Activated T-helper 2 cell treated with anti-CD3 and anti-CD28 coated beads, Interferon-gamma antibody, Interleukin-2, Interleukin-4, amounts not matched to agents 10 μg/mL and 5 μg/mL and 100 μg/mL, durations not matched to agents 14 hours and 24 hours and 36 hours (primary cell): ENCODE results near the gene IL1RAPL2. TPM values are rescaled to one million over a fixed set of nuclear protein-coding genes. Genes with fewer than 3 reads are reported as not detected.

Experiments used
- DNase-seq: peaks from one replicate; pipeline ENCODE4 v3.0.0; 2021; ENCODE audit warnings: low spot score
- H3K27ac Mint-ChIP-seq: one replicate; pipeline ENCODE4 v1.8.0; 2021; ENCODE audit warnings: mixed read lengths
- H3K27me3 Mint-ChIP-seq: one replicate; pipeline ENCODE4 v1.8.0; 2021; ENCODE audit warnings: low read depth, mixed read lengths
- H3K36me3 Mint-ChIP-seq: one replicate; pipeline ENCODE4 v1.8.0; 2021; ENCODE audit warnings: low read depth, mixed read lengths
- H3K4me1 Mint-ChIP-seq: one replicate; pipeline ENCODE4 v1.8.0; 2021; ENCODE audit warnings: low read depth, mixed read lengths
- H3K4me3 Mint-ChIP-seq: one replicate; pipeline ENCODE4 v1.8.0; 2021; ENCODE audit warnings: low read depth, mild to moderate bottlenecking, moderate library complexity, mixed read lengths
- H3K9me3 Mint-ChIP-seq: one replicate; pipeline ENCODE4 v1.8.0; 2021; ENCODE audit warnings: mixed read lengths
- intact Hi-C: fragments of 100-400 bp; cut with micrococcal nuclease; formaldehyde crosslinking; loops from one replicate; pipeline ENCODE4 v1.15.1; 2023
- total RNA-seq: library from RNA; stranded (reverse); gene quantifications from 2 replicates; pipeline ENCODE4 v1.2.3, GENCODE V29; 2022

IL1RAPL2 gene
- total RNA-seq, 1 donor from 2014 or later = not detected

- peaks cover 4% of the 10 kb centered on the region for H3K9me3 Mint-ChIP-seq
- DNase-seq = no peak
- H3K27ac Mint-ChIP-seq = no peak overlapping the region
- H3K4me3 Mint-ChIP-seq = no peak overlapping the region
- H3K36me3 Mint-ChIP-seq = no peaks in the 10 kb centered on the region
- H3K27me3 Mint-ChIP-seq = no peaks in the 10 kb centered on the region
- intact Hi-C loops = no loop called here
- H3K4me1 Mint-ChIP-seq = no peaks in the 10 kb centered on the region
Observed at GRCh38 chrX:105502336-105502735, 936.3 kb downstream of the IL1RAPL2 start.

- Mint-ChIP-seq H3K27ac (no peak overlapping the region), H3K4me1 (no peaks in the 10 kb centered on the region), H3K9me3 (peaks cover 11% of the 10 kb centered on the region), H3K4me3 (no peak overlapping the region), H3K36me3 (no peaks in the 10 kb centered on the region), H3K27me3 (no peaks in the 10 kb centered on the region)
- intact Hi-C loops = no loop called here
- DNase-seq = no peak
Observed at GRCh38 chrX:105515561-105515960, 949.6 kb downstream of the IL1RAPL2 start.

DNA sequence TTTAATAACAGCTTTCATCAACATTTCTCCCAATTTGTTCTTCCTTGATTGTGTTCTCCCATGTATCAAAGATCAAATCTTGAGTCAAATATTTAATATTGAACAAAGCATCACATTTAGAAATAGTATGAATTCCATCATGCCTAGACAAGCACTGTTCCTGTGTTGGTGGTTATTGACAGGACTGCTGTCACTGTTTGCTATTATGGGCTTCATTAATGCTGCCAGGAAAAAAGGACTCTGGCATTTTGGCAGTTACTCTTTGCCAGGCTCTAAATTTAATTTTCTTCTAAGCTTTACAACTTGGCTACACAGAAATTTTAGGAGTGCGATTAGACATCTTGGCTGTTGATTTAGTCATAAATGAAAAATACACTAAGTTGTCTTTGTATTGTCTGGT, 960.4 kb downstream of the IL1RAPL2 start:
- H3K4me3 Mint-ChIP-seq = no peak overlapping the region

DNA sequence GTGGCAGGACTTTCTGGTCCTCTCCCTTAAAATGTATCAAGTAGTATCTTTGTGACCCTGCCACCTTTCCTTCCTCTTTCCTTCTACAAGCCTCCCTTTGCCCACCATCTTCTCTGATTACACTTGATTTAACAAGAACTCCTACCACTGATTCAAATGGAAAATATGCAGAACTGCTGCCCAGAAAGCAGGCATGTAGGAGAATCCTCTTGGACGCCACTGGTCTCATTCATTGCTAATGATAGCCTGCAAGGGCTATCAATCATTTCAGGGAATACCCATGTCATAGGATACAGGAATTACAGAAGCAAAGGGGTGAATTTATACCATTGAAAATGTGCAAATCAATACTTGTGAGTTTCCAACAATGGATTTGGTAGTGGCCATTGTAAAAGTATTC, 961.8 kb downstream of the IL1RAPL2 start:
- Mint-ChIP-seq H3K36me3 (no peaks in the 10 kb centered on the region), H3K4me1 (no peaks in the 10 kb centered on the region), H3K27ac (no peak overlapping the region), H3K27me3 (no peaks in the 10 kb centered on the region), H3K4me3 (no peak overlapping the region), H3K9me3 (peaks cover 4% of the 10 kb centered on the region)
- intact Hi-C loops = no loop called here
- no peak for DNase-seq

More for the DNA sequence above, 960.4 kb downstream of the IL1RAPL2 start:
- Mint-ChIP-seq H3K9me3 (peaks cover 5% of the 10 kb centered on the region), H3K27ac (no peak overlapping the region), H3K27me3 (no peaks in the 10 kb centered on the region), H3K36me3 (no peaks in the 10 kb centered on the region), H3K4me1 (no peaks in the 10 kb centered on the region)
- intact Hi-C loops = no loop called here
- DNase-seq = no peak

- intact Hi-C loops = no loop called here
- no peak overlapping the region for H3K4me3 Mint-ChIP-seq
- no peaks in the 10 kb centered on the region for H3K4me1 Mint-ChIP-seq
- no peak overlapping the region for H3K27ac Mint-ChIP-seq
- H3K27me3 Mint-ChIP-seq = no peaks in the 10 kb centered on the region
- H3K36me3 Mint-ChIP-seq = no peaks in the 10 kb centered on the region
- no peaks in the 10 kb centered on the region for H3K9me3 Mint-ChIP-seq
- no peak for DNase-seq
Observed at GRCh38 chrX:105533951-105534350, 968.0 kb downstream of the IL1RAPL2 start.

DNA sequence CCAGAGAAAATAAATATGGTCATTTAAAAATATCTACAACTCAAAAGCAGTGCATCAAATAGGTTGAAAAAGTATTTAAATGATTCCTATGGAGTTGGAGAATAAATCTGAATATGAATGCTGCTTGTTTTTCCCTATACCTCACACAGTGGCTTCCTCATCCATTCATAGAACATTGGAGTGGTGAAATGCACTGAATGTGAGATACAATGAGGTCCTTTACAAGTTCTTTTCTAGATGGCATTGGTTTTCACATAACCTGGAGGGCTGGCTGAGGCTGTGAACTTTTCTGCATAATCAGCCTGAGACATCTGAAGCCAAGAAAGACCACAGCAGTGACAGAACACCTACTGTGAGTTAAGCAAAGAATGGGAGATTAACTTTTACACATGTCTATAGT, 977.3 kb downstream of the IL1RAPL2 start:
- intact Hi-C loops = no loop called here
- Mint-ChIP-seq H3K27me3 (no peaks in the 10 kb centered on the region), H3K36me3 (no peaks in the 10 kb centered on the region), H3K4me1 (no peaks in the 10 kb centered on the region), H3K4me3 (no peak overlapping the region), H3K9me3 (no peaks in the 10 kb centered on the region), H3K27ac (no peak overlapping the region)
- DNase-seq = no peak

DNA sequence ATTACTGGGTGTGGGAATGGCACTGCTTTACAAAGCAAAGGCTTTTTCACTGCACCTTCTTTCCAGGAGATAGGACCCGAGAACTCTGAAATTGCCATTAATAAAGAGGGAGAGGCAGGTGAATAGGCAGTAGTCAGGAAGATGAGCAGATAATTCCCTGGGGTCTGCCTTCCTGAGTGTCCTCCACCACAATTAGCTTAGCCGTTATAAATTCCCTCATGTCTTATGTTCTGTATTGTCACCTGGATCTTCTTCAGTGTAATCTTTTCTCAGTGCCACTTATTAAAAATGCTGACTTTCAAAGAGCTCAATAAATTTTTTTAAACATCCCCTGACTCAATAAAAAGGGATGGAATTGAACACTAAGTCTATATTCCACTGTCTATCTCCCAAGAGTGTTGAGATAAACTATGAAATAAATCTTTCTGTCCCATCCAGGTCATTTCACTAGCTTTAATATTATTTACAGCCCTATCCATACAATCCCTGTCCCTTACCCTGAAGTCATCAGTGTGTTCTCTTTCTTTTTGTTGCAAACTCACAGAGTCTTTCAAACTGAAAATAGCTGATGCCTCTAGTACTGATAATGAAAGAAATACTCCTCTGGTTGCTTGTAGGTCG, 984.2 kb downstream of the IL1RAPL2 start:
- intact Hi-C loops = no loop called here
- Mint-ChIP-seq H3K9me3 (peaks cover 6% of the 10 kb centered on the region), H3K4me3 (no peak overlapping the region), H3K27ac (no peak overlapping the region), H3K4me1 (no peaks in the 10 kb centered on the region), H3K27me3 (no peaks in the 10 kb centered on the region), H3K36me3 (no peaks in the 10 kb centered on the region)
- no peak for DNase-seq

DNA sequence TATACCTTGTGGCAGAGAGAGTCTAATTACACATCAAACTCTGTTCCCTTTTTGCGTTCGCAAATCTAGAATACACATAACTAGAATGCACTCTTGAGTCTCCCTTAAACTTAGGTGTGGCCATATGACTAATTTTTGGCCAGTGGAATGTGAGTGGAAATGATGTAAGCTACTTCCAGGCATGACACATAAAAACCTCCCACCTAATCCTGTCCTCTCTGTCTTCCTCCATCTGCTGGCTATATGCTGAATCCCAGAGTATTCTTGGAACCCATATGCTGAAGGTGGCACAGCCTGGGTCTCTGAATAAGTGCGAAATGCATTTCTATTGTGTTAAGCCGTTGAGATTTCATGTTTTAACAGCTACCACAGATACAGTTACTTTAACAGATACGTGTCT, 986.4 kb downstream of the IL1RAPL2 start:
- Mint-ChIP-seq H3K27ac (no peak overlapping the region), H3K9me3 (peaks cover 6% of the 10 kb centered on the region), H3K4me1 (no peaks in the 10 kb centered on the region), H3K4me3 (no peak overlapping the region), H3K27me3 (no peaks in the 10 kb centered on the region), H3K36me3 (no peaks in the 10 kb centered on the region)
- intact Hi-C loops = no loop called here
- DNase-seq = no peak

GRCh38 chrX:105553118-105553517, 987.1 kb downstream of the IL1RAPL2 start:
- H3K27ac Mint-ChIP-seq = no peak overlapping the region
- H3K4me3 Mint-ChIP-seq = no peak overlapping the region
- no peaks in the 10 kb centered on the region for H3K27me3 Mint-ChIP-seq
- H3K36me3 Mint-ChIP-seq = no peaks in the 10 kb centered on the region
- DNase-seq = no peak
- peaks cover 6% of the 10 kb centered on the region for H3K9me3 Mint-ChIP-seq
- H3K4me1 Mint-ChIP-seq = no peaks in the 10 kb centered on the region
- intact Hi-C loops = no loop called here

DNA sequence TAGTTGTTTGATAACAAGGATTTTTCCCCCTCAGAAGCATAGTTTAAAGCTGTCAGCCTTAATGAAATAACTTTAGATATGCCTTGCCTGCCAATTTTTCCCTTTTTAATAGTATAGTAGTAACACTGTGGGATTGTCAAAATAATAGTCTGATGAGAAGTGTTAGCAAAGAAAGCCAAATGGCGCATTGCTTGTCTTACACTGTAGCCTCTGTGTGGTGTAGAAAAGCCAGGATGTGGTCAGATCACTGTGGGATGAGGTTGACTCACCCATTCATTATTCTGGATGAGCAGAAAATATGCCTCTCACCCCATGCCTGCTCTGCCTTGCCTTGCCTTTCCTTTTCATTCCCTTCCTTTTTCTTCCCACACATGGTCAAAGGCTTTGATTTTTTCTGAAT, 998.5 kb downstream of the IL1RAPL2 start:
- H3K9me3 Mint-ChIP-seq = peaks cover 4% of the 10 kb centered on the region
- DNase-seq = no peak
- no peaks in the 10 kb centered on the region for H3K36me3 Mint-ChIP-seq
- H3K4me3 Mint-ChIP-seq = no peak overlapping the region
- no peak overlapping the region for H3K27ac Mint-ChIP-seq
- intact Hi-C loops = no loop called here
- no peaks in the 10 kb centered on the region for H3K27me3 Mint-ChIP-seq
- H3K4me1 Mint-ChIP-seq = no peaks in the 10 kb centered on the region

- H3K27me3 Mint-ChIP-seq = no peaks in the 10 kb centered on the region
- H3K4me1 Mint-ChIP-seq = no peaks in the 10 kb centered on the region
- DNase-seq = no peak
- no peaks in the 10 kb centered on the region for H3K36me3 Mint-ChIP-seq
- no peak overlapping the region for H3K4me3 Mint-ChIP-seq
- H3K27ac Mint-ChIP-seq = no peak overlapping the region
- intact Hi-C loops = no loop called here
- no peaks in the 10 kb centered on the region for H3K9me3 Mint-ChIP-seq
Observed at GRCh38 chrX:105565856-105566255, 999.9 kb downstream of the IL1RAPL2 start.

DNA sequence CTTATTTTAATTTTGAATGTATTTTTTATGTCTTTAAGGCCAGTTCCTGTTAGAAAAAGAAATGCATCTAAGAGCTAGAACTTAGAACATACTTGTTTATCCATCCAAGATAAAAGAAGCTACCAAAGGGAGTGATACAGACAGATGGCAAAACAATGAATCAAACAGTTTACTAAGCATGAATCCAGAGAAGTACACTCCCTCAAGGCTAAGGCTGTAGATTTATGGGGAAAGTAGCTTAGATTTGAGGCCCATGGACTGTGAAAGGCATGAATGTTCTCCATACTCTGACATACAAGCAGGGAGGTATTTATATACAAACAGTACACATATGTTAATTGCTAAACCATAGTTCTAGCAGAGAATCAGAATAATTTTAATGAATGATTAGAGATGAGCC, 1001.1 kb downstream of the IL1RAPL2 start:
- Mint-ChIP-seq H3K27me3 (no peaks in the 10 kb centered on the region), H3K36me3 (no peaks in the 10 kb centered on the region), H3K9me3 (no peaks in the 10 kb centered on the region), H3K27ac (no peak overlapping the region), H3K4me1 (no peaks in the 10 kb centered on the region), H3K4me3 (no peak overlapping the region)
- intact Hi-C loops = no loop called here
- DNase-seq = no peak

GRCh38 chrX:105608745-105609144, 1042.7 kb downstream of the IL1RAPL2 start:
- no peaks in the 10 kb centered on the region for H3K9me3 Mint-ChIP-seq
- no peaks in the 10 kb centered on the region for H3K4me1 Mint-ChIP-seq
- H3K27me3 Mint-ChIP-seq = no peaks in the 10 kb centered on the region
- H3K4me3 Mint-ChIP-seq = no peak overlapping the region
- no peaks in the 10 kb centered on the region for H3K36me3 Mint-ChIP-seq
- intact Hi-C loops = no loop called here
- no peak for DNase-seq
- no peak overlapping the region for H3K27ac Mint-ChIP-seq

- no peaks in the 10 kb centered on the region for H3K9me3 Mint-ChIP-seq
- H3K4me1 Mint-ChIP-seq = no peaks in the 10 kb centered on the region
- H3K27me3 Mint-ChIP-seq = no peaks in the 10 kb centered on the region
- intact Hi-C loops = no loop called here
- no peaks in the 10 kb centered on the region for H3K36me3 Mint-ChIP-seq
- no peak overlapping the region for H3K4me3 Mint-ChIP-seq
- DNase-seq = no peak
- no peak overlapping the region for H3K27ac Mint-ChIP-seq
Observed at GRCh38 chrX:105609530-105609929, 1043.5 kb downstream of the IL1RAPL2 start.
